Right atrium auricular region (tissue), 2 donors: ENCODE data around the gene SLC11A2. TPM values are rescaled to one million over a fixed set of nuclear protein-coding genes. Genes with fewer than 3 reads are reported as not detected.
"Not testable (repeated sequence)": the region's sequence is repeated elsewhere in the genome, so short reads cannot be mapped to it uniquely, and the experiment has no call there.

Source experiments
- DNase-seq: peaks from one replicate; pipeline ENCODE4 v3.0.0-alpha.2; 2019; ENCODE audit warnings: low spot score
- H3K27ac ChIP-seq, 2 donors: fragments of 200-600 bp; sonication (generic); 1 replicate in 1 of 2; 2 replicates in 1 of 2; pipeline ENCODE4 v1.5.1; 2016 to 2019
- H3K27me3 ChIP-seq, 2 donors: fragments of 200-600 bp; sonication (generic); one replicate each; pipeline versions ENCODE4 v1.5.1 to v1.6.0; 2017 to 2019
- H3K36me3 ChIP-seq: fragments of 200-600 bp; sonication (generic); one replicate; pipeline ENCODE4 v1.5.1; 2016
- H3K4me1 ChIP-seq, 2 donors: fragments of 200-600 bp; sonication (generic); one replicate each; pipeline versions ENCODE4 v1.5.1 to v1.6.0; 2017 to 2019
- H3K4me3 ChIP-seq, 2 donors: fragments of 200-600 bp; sonication (generic); 1 replicate in 1 of 2; 2 replicates in 1 of 2; pipeline ENCODE4 v1.5.1; 2017 to 2019; ENCODE audit warnings: mild to moderate bottlenecking in 1 of 2, moderate library complexity in 1 of 2
- H3K9me3 ChIP-seq, 2 donors: fragments of 200-600 bp; sonication (generic); one replicate each; pipeline ENCODE4 v1.5.1; 2019
- total RNA-seq, 2 donors: library from RNA; depleted of rRNA; stranded (reverse); fragments of >200 nt; gene quantifications; one replicate each; pipeline ENCODE4 v1.1.0, GENCODE V29; 2016
- TF ChIP-seq, protein P1 (sequence below), 2 donors: fragments of 200-600 bp; sonication (generic); IDR thresholded peaks; one replicate each; pipeline ENCODE4 v1.5.1; 2019; ENCODE audit warnings: antibody characterized with exemption in 2 of 2

The SLC11A2 gene
- total RNA-seq, 2 donors from 2014 or later: 25.5 to 40.9 TPM

DNA sequence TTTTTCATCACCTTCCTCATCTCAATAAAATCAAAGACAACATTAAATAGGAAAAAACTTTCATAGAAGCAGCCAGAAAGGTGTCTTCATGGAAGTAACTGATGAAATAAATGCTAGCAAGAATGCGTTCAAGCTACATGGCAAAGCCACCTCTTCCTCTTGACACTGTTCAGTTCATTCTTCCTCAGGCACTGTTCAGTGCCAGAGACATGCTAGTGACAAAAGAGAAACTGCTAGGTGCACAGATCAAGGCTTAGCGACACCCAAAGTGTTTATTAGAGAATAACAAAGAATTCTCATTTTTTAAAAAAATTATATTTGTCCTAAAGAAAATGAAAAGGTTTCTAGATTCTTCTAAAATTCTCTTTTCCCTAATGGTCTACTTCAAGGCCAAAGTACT is 7.2 kb downstream of the SLC11A2 start:
- Histone ChIP-seq H3K27ac (no peak overlapping the region), H3K4me1 (peaks cover 0 to 25% of the 10 kb centered on the region in 2 donors), H3K4me3 (no peak overlapping the region), H3K36me3 (no peaks in the 10 kb centered on the region), H3K9me3 (no peaks in the 10 kb centered on the region), H3K27me3 (no peaks in the 10 kb centered on the region)
- TF ChIP-seq, protein P1, sequence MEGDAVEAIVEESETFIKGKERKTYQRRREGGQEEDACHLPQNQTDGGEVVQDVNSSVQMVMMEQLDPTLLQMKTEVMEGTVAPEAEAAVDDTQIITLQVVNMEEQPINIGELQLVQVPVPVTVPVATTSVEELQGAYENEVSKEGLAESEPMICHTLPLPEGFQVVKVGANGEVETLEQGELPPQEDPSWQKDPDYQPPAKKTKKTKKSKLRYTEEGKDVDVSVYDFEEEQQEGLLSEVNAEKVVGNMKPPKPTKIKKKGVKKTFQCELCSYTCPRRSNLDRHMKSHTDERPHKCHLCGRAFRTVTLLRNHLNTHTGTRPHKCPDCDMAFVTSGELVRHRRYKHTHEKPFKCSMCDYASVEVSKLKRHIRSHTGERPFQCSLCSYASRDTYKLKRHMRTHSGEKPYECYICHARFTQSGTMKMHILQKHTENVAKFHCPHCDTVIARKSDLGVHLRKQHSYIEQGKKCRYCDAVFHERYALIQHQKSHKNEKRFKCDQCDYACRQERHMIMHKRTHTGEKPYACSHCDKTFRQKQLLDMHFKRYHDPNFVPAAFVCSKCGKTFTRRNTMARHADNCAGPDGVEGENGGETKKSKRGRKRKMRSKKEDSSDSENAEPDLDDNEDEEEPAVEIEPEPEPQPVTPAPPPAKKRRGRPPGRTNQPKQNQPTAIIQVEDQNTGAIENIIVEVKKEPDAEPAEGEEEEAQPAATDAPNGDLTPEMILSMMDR (IDR thresholded peaks at IDR 0.05): no peak
- DNase-seq: no peak

DNA sequence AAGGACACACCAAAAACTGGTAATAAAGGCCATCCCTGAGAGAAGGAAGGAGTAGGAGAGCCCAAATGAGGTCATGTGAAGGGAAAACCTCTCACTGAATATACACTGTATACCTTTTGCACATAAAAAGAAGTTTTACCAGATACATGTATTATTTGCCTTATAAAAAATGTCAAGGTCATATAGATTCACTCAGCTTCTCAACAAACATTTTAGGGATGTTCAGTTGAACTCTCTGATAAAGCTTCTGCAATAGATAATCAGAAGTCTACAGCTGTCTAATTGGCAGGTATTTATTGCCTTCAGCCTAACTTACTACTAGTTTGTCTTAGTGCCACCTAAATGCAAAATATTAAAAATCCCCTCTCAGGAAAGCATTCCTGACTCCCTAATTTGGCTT is 8.7 kb downstream of the SLC11A2 start:
- TF ChIP-seq, protein P1 (IDR thresholded peaks at IDR 0.05): no peak
- H3K9me3 ChIP-seq: no peaks in the 10 kb centered on the region
- no peaks in the 10 kb centered on the region for H3K36me3 ChIP-seq
- no peak for DNase-seq
- H3K27ac ChIP-seq: no peak overlapping the region
- H3K4me1 ChIP-seq: peaks cover 0 to 26% of the 10 kb centered on the region in 2 donors
- no peak overlapping the region for H3K4me3 ChIP-seq
- no peaks in the 10 kb centered on the region for H3K27me3 ChIP-seq

GRCh38 chr12:51014467-51014866 is 11.7 kb downstream of the SLC11A2 start:
- not testable (repeated sequence) for H3K4me3 ChIP-seq, H3K27ac ChIP-seq, H3K9me3 ChIP-seq, H3K36me3 ChIP-seq, H3K27me3 ChIP-seq, DNase-seq
- peaks cover 0 to 30% of the 10 kb centered on the region in 2 donors for H3K4me1 ChIP-seq

- no peaks in the 10 kb centered on the region for H3K27me3 ChIP-seq
- peaks cover 0 to 33% of the 10 kb centered on the region in 2 donors for H3K4me1 ChIP-seq
- DNase-seq: no peak
- no peaks in the 10 kb centered on the region for H3K36me3 ChIP-seq
- no peaks in the 10 kb centered on the region for H3K9me3 ChIP-seq
- peak overlapping the region in 1 of 2 donors; percentile 6 for H3K27ac ChIP-seq
- TF ChIP-seq, protein P1 (IDR thresholded peaks at IDR 0.05): no peak
- H3K4me3 ChIP-seq: no peak overlapping the region
Observed at GRCh38 chr12:51013441-51013840, 12.7 kb downstream of the SLC11A2 start.

DNA sequence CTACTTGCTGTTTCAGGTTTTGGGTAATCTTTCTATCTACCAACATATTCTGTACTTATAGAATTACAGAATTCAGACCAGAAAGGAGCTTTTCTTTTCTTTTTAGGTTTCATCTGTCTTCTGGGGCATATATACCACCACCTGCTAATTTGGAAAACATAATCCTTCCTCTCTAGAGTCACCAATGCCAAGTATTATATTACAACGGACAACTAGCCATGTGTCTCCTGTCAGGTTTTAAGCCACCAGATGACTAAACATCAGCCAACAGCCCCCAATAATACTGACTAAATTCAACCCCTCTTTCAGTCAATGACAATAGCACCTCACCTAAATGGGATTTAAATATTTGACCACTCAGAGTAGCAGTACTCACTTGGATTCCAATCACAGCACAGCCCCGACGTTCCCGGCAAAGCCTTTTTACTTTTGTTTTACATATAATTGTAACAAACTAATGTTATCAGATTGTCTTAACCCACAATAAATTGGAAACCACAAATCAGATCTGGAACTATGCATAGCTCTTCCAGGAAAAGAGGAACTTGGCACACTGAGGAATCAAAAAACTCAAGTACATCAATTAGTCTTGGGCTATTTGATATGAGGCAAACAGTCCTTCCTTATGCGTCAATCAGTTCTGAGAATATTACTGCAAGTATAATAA is 13.5 kb downstream of the SLC11A2 start:
- Histone ChIP-seq H3K27ac (peak overlapping the region; percentile 6 to 16), H3K4me3 (no peak overlapping the region), H3K4me1 (peaks cover 0 to 33% of the 10 kb centered on the region in 2 donors), H3K36me3 (peaks cover 4% of the 10 kb centered on the region), H3K9me3 (no peaks in the 10 kb centered on the region), H3K27me3 (no peaks in the 10 kb centered on the region)
- no peak for DNase-seq
- TF ChIP-seq, protein P1 (IDR thresholded peaks at IDR 0.05): no peak

- Histone ChIP-seq H3K27ac (peak overlapping the region in 1 of 2 donors; percentile 6), H3K27me3 (no peaks in the 10 kb centered on the region), H3K36me3 (peaks cover 12% of the 10 kb centered on the region), H3K4me1 (peaks cover 0 to 33% of the 10 kb centered on the region in 2 donors), H3K4me3 (no peak overlapping the region), H3K9me3 (no peaks in the 10 kb centered on the region)
- DNase-seq: no peak
- TF ChIP-seq, protein P1 (IDR thresholded peaks at IDR 0.05): no peak
Observed at GRCh38 chr12:51011955-51012354, 14.2 kb downstream of the SLC11A2 start.
